Stomach (tissue), 9 donors: ENCODE data around the gene NUBP1. TPM values are rescaled to one million over a fixed set of nuclear protein-coding genes. Genes with fewer than 3 reads are reported as not detected.

Source experiments
- DNase-seq, 2 donors: peaks; one replicate each; pipeline versions ENCODE4 v3.0.0 to v3.0.0-alpha.2; 2013 to 2019
- H3K27ac ChIP-seq, 5 donors: fragments of 200-600 bp in 4 of 5; sonication (generic) in 4 of 5; one replicate each; pipeline ENCODE4 v1.5.1; 2013 to 2019; ENCODE audit warnings: mild to moderate bottlenecking in 1 of 5, moderate library complexity in 1 of 5
- H3K27me3 ChIP-seq, 3 donors: fragments of 200-600 bp; sonication (generic); one replicate each; pipeline ENCODE4 v1.5.1; 2017 to 2019; ENCODE audit warnings: mixed run types in 1 of 3
- H3K36me3 ChIP-seq, 4 donors: fragments of 200-600 bp; sonication (generic); 1 replicate in 3 of 4; 2 replicates in 1 of 4; pipeline ENCODE4 v1.5.1; 2016 to 2019
- H3K4me1 ChIP-seq, 4 donors: fragments of 200-600 bp; sonication (generic); one replicate each; pipeline ENCODE4 v1.5.1; 2016 to 2019
- H3K4me3 ChIP-seq, 4 donors: fragments of 200-600 bp; sonication (generic) in 3 of 4; one replicate each; pipeline ENCODE4 v1.5.1; 2016 to 2019; ENCODE audit warnings: mild to moderate bottlenecking in 1 of 4
- H3K9me3 ChIP-seq, 4 donors: fragments of 200-600 bp; sonication (generic); one replicate each; pipeline ENCODE4 v1.5.1; 2016 to 2019
- EP300 ChIP-seq: sonication (generic); formaldehyde crosslinking; IDR thresholded peaks from one replicate; pipeline ENCODE4 v1.6.1; 2017; ENCODE audit warnings: antibody characterized with exemption
- POLR2A ChIP-seq, 4 donors: fragments of 450-650 bp; IDR thresholded peaks; one replicate each; pipeline ENCODE4 v1.6.1; 2016; ENCODE audit warnings: antibody characterized with exemption in 4 of 4, control low read depth in 2 of 4, mild to moderate bottlenecking in 1 of 4, moderate library complexity in 1 of 4
- POLR2AphosphoS5 ChIP-seq, 3 donors: sonication (generic); formaldehyde crosslinking; IDR thresholded peaks; one replicate each; pipeline ENCODE4 v1.6.1; 2016; ENCODE audit warnings: antibody characterized with exemption in 3 of 3
- WGBS, 5 donors: extraction: QIAGEN DNeasy Blood & Tissue Kit in 3 of 5; methylation state at CpG; one replicate each; pipeline versions ENCODE4 v1.1.5 to v1.1.7; 2013 to 2018; 5-methylcytosine and 5-hydroxymethylcytosine counted together
- intact Hi-C: fragments of 100-400 bp; cut with DNase I; formaldehyde crosslinking; loops from one replicate; pipeline ENCODE4 v1.15.1; 2023; ENCODE audit warnings: low total_unique reads
- polyA plus RNA-seq, 3 donors: library from polyadenylated mRNA; stranded (reverse); fragments of 200-250 nt; gene quantifications; one replicate each; pipeline ENCODE4 v1.2.3, GENCODE V29; 2013
- small RNA-seq, 4 donors: library from RNA; depleted of rRNA; stranded (forward); fragments of <200 nt; gene quantifications; one replicate each; pipeline ENCODE3, GENCODE V24; 2016
- total RNA-seq, 5 donors: library from RNA; depleted of rRNA; stranded (reverse); fragments of >200 nt; gene quantifications; one replicate each; pipeline versions ENCODE4 v1.1.0 to v1.2.3, GENCODE V29; 2014 to 2016
- TF ChIP-seq, protein P1 (sequence below), 7 experiments: fragments of 450-650 bp in 4 of 7; fragments of 200-600 bp in 3 of 7; sonication (generic) in 3 of 7; IDR thresholded peaks; one replicate each; pipeline ENCODE4 v1.5.1; 2016 to 2019; ENCODE audit warnings: antibody characterized with exemption in 7 of 7, control low read depth in 2 of 7, mild to moderate bottlenecking in 1 of 7
- donor health status: healthy with polysubstance abuse.
- donor health status: Bipolar disorder and iron deficiency.
- donor health status: healthy.

NUBP1 gene
- total and polyA plus RNA-seq, 8 donors, result 2.2 to 239 (median 39.0) TPM

DNA sequence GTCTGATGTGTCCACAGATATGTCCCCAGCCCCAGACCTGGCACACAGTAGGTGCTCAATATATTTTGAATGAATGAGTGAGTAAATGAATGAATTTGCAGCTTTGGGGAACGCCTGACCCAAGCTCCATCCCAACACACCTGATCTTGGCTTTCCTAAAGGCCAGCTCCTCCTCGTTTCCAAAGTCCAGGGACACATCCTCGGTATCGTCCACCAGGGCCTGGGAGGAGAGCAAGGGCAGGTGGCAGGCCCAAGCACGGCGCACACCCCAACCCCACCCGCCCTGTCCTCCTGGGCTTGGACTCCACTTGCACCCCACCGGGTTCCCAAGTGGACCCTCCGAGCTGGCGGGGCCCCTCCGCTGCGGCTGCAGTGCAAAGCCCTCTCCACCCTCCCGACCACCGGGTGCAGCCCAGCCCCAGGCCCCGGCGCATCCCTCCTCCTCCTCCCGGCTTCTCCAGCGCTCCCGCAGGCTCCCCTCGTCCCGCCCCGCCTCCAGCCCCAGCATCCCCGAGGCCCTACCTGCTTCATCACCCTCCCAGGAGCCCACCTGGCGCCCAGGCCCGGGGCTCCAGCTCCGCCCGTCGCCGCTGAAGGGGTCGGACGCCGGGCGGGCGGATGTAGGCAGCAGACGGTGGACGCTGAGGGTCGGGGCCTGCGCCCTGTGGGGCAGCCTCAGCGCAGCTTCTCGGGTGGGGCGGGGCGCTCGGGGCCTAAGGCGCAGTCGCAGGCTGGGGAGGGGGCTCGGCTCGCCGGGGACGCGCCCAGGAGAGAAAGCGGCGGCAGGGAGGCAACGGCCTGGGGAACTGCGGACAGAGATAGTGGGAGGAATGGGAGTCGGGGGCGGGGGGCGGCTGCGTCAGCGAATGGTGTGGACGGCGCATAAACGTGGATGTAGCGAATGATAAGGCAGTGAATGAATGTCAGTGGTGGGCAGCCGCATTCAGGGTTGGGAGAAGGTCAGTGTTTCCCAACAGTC is 74.6 kb downstream of the NUBP1 start, which contains the start of gene TVP23A:
Gene TVP23A, minus strand, starts transcription at position 832 of the 979 bp plus-strand sequence. Its CDS starts 301 bp downstream, at position 531.
- Histone ChIP-seq H3K27me3 (peaks cover 0 to 14% (median 7%) of the 10 kb centered on the region in 3 donors), H3K4me3 (peak within 1 kb of the TSS; percentile 22 to 37 (median 24)), H3K4me1 (peaks cover 0 to 8% (median 0%) of the 10 kb centered on the region in 4 donors), H3K27ac (no peak within 1 kb of the TSS), H3K9me3 (no peaks in the 10 kb centered on the region), H3K36me3 (no peaks in the 10 kb centered on the region)
- 39 to 64% (median 54%) methylated on average over 39 to 64 of the region's 64 CpGs for WGBS, 5 donors
- peak in 1 of 2 donors; percentile 66 for DNase-seq
- TF ChIP-seq EP300 (no peak), POLR2A (IDR thresholded peaks at IDR 0.05) (no peak), POLR2AphosphoS5 (IDR thresholded peaks at IDR 0.05) (no peak)
- TF ChIP-seq, protein P1, sequence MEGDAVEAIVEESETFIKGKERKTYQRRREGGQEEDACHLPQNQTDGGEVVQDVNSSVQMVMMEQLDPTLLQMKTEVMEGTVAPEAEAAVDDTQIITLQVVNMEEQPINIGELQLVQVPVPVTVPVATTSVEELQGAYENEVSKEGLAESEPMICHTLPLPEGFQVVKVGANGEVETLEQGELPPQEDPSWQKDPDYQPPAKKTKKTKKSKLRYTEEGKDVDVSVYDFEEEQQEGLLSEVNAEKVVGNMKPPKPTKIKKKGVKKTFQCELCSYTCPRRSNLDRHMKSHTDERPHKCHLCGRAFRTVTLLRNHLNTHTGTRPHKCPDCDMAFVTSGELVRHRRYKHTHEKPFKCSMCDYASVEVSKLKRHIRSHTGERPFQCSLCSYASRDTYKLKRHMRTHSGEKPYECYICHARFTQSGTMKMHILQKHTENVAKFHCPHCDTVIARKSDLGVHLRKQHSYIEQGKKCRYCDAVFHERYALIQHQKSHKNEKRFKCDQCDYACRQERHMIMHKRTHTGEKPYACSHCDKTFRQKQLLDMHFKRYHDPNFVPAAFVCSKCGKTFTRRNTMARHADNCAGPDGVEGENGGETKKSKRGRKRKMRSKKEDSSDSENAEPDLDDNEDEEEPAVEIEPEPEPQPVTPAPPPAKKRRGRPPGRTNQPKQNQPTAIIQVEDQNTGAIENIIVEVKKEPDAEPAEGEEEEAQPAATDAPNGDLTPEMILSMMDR (IDR thresholded peaks at IDR 0.05), result no peak
- intact Hi-C loops, result no loop called here

Small RNA genes lying within 50 kb of the gene (small RNA-seq; reads per million reads assigned to genes)
- gene MTND4LP24 (0 reads per million in 4 donors), gene MTND6P33 (0 reads per million in 4 donors)

Other genes starting within 250 kb of the NUBP1 start
- gene EMP2, start 163.2 kb upstream of the NUBP1 start, total RNA-seq, result 10 to 100 TPM; 24.5 to 57.6 (median 43.3) TPM
- gene EMP2, start 163.2 kb upstream of the NUBP1 start, polyA plus RNA-seq, result 10 to 100 TPM; 10.7 to 60.9 (median 11.7) TPM
- 10 to 100 TPM in 1 of 5 donors, 1 to 10 TPM in 2, under 1 TPM in 1, not detected in 1; 0.45 to 22.8 (median 1.6) TPM for gene TEKT5, start 48.9 kb upstream of the NUBP1 start, total RNA-seq
- under 1 TPM in 2 of 3 donors, not detected in 1; 0.28 to 0.62 TPM for gene TEKT5, start 48.9 kb upstream of the NUBP1 start, polyA plus RNA-seq
- gene TVP23A, start 75.0 kb downstream of the NUBP1 start, total RNA-seq, result 1 to 10 TPM in 1 of 5 donors, not detected in 4; 4.4 TPM
- under 1 TPM; 0.15 to 0.37 (median 0.31) TPM for gene TVP23A, start 75.0 kb downstream of the NUBP1 start, polyA plus RNA-seq
- 10 to 100 TPM in 3 of 5 donors, 1 to 10 TPM in 1, under 1 TPM in 1; under 0.01 to 67.1 (median 21.2) TPM for gene CIITA, start 133.4 kb downstream of the NUBP1 start, total RNA-seq
- gene CIITA, start 133.4 kb downstream of the NUBP1 start, polyA plus RNA-seq, result 10 to 100 TPM in 1 of 3 donors, 1 to 10 TPM in 2; 3.2 to 18.4 (median 4.3) TPM
- gene DEXI, start 198.6 kb downstream of the NUBP1 start, total RNA-seq, result 10 to 100 TPM; 16.5 to 97.9 (median 20.4) TPM
- 10 to 100 TPM; 23.7 to 42.8 (median 37.4) TPM for gene DEXI, start 198.6 kb downstream of the NUBP1 start, polyA plus RNA-seq
- 100 to 1,000 TPM in 2 of 5 donors, 10 to 100 TPM in 3; 20.2 to 176 (median 66.5) TPM for gene CLEC16A, start 200.7 kb downstream of the NUBP1 start, total RNA-seq
- gene CLEC16A, start 200.7 kb downstream of the NUBP1 start, polyA plus RNA-seq, result 1 to 10 TPM; 5.8 to 8.6 (median 6.7) TPM